Measurements from ENCODE around the gene AK4. TPM values are rescaled to one million over a fixed set of nuclear protein-coding genes. Genes with fewer than 3 reads are reported as not detected.
A peak's percentile ranks its signal among the peaks of the same experiment; 100 is the strongest.

Gene AK4
- total and polyA plus RNA-seq, 2 of the 8 experiments (the other 6 are each of a cell fraction or from before 2014, with no cell fraction given) = 64.5 to 175 TPM

DNA sequence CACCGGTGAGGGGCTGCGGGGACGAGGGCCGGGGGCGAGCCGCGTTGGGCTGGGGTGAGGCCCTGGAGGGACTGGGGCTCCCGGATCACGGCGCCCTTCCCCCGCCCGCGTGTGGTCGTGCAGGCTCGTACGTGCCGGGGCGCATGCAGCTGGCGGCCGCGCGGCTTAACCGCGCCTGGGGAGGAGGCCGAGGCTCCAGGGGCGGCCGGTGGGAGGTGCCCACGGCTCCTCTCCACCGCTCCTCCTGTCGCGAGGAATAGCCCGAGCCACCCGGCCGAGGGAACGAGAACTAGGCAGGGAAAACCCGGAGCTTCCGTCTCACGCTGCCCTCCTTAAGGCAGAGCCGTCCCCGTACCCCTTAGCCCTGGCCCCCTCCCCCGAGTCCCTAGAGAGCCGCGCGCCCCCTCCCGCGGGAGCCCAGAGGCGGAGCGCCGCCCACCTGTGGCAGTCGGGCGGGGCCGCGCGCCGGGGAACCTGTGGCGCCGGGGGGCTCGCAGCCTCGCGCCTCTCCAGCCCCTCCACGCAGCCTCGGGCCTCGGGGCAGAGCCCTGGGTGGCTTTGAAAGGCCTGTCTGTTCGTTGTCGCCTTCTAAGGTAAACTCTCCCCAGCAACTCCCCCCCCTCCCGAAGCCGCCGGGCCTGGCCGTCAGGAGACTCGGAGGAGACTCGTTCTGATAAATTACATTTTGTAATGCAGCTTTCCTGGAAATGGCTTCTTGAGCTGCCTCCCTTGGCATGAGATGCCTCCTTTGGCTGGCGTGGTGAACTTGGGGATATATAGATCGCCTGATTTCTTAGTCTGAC lies 746 bp downstream of the AK4 start (continued):
- TF ChIP-seq, protein P1, sequence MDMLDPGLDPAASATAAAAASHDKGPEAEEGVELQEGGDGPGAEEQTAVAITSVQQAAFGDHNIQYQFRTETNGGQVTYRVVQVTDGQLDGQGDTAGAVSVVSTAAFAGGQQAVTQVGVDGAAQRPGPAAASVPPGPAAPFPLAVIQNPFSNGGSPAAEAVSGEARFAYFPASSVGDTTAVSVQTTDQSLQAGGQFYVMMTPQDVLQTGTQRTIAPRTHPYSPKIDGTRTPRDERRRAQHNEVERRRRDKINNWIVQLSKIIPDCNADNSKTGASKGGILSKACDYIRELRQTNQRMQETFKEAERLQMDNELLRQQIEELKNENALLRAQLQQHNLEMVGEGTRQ (IDR thresholded peaks at IDR 0.05; ENCODE audit: low read length) = no peak
- no peak for TF ChIP-seq RFX5 (IDR thresholded peaks at IDR 0.05; ENCODE audit: borderline replicate concordance, low read depth, low read length)
- TF ChIP-seq SUZ12 (IDR thresholded peaks at IDR 0.05; ENCODE audit: low read length) = 0 out of 2 replicates have a peak, but pooled peaks have one; percentile 31
- TF ChIP-seq RNF2 (IDR thresholded peaks at IDR 0.05; ENCODE audit: borderline replicate concordance, low read depth, low read length, missing control alignments, poor library complexity, severe bottlenecking) = no peak
- no peak for TF ChIP-seq EZH2 (IDR thresholded peaks at IDR 0.05; ENCODE audit: low read depth, low read length, severe bottlenecking)
- TF ChIP-seq EGR1 (IDR thresholded peaks at IDR 0.05; ENCODE audit: borderline replicate concordance, low read depth, low read length) = no peak
- TF ChIP-seq ATF3 (IDR thresholded peaks at IDR 0.05; ENCODE audit: insufficient read depth, low read depth, low read length) = no peak
- no peak for TF ChIP-seq ATF2 (IDR thresholded peaks at IDR 0.05; ENCODE audit: low read length)
- TF ChIP-seq GABPA (IDR thresholded peaks at IDR 0.05; ENCODE audit: borderline replicate concordance, insufficient read depth, low read length) = no peak
- peak; percentile 49; the same call in 1 of the 2 replicates for TF ChIP-seq RBBP5 (IDR thresholded peaks at IDR 0.05; ENCODE audit: borderline replicate concordance, low read depth, low read length)
- TF ChIP-seq SP4 (IDR thresholded peaks at IDR 0.05; ENCODE audit: low read length) = no peak
- no peak for TF ChIP-seq TBP (IDR thresholded peaks at IDR 0.05; ENCODE audit: low read depth, low read length)
- TF ChIP-seq POLR2AphosphoS5 (IDR thresholded peaks at IDR 0.05; ENCODE audit: low read depth, low read length) = no peak; the same call in none of the 2 replicates
- no peak for TF ChIP-seq KDM5A (IDR thresholded peaks at IDR 0.05; ENCODE audit: low read length)
- TF ChIP-seq ASH2L (IDR thresholded peaks at IDR 0.05; ENCODE audit: low read length) = no peak

Data from H1 (cell line).